Renal cortical epithelial cell (primary cell): ENCODE results near the gene STUM. TPM values are rescaled to one million over a fixed set of nuclear protein-coding genes. Genes with fewer than 3 reads are reported as not detected.
"Not testable (repeated sequence)": the region's sequence is repeated elsewhere in the genome, so short reads cannot be mapped to it uniquely, and the experiment has no call there.

ENCODE experiments used
- DNase-seq: peaks from one replicate; pipeline ENCODE4 v3.0.0-alpha.2; 2011; ENCODE audit warnings: low read depth
- total RNA-seq: library from RNA; depleted of rRNA; stranded (reverse); fragments of >200 nt; gene quantifications from 2 replicates; pipeline ENCODE4 v1.2.3, GENCODE V29; 2014

Gene STUM, protein sequence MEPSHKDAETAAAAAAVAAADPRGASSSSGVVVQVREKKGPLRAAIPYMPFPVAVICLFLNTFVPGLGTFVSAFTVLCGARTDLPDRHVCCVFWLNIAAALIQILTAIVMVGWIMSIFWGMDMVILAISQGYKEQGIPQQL
- 0.45 TPM in 1 of 2 replicates, not detected in the other for total RNA-seq

DNA sequence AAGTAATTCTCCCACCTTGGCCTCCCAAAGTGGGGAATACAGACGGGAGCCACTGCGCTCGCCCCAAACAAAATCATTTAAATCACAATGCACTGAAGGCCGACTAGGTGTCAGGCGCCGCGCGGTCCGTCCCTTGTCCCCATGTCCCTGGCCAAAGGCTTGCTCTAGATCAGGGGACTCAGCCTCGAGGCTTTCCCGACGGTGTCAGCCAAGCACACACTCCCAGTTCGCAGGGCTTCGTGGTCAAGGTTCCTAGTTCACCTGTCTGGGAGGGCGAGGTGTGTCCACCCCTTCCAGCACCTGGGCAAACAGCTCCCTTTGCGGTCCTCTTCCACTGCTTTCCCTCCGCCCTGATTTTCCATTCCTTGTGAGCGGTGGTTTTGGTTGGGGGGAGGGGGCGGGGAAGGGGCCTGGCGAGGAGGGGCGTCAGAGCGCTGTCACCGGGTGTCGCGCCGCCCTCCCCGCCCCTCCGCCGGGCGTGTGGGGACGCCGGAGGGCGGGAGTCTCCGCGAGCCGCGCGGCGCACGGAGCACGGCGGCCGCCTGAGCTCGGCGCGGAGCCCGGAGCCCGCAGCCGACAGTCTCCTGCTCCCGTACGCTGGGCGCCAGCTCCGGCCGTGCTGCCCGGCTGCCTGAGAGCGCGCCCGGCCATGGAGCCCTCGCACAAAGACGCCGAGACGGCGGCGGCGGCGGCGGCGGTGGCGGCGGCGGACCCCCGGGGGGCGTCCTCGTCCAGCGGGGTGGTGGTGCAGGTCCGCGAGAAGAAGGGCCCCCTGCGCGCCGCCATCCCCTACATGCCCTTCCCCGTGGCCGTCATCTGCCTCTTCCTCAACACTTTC, at the start of gene STUM:
STUM (plus strand) TSS at position 509 of the 838 bp plus-strand sequence; CDS start at position 650, 141 bp downstream.
- DNase-seq: no peak

DNA sequence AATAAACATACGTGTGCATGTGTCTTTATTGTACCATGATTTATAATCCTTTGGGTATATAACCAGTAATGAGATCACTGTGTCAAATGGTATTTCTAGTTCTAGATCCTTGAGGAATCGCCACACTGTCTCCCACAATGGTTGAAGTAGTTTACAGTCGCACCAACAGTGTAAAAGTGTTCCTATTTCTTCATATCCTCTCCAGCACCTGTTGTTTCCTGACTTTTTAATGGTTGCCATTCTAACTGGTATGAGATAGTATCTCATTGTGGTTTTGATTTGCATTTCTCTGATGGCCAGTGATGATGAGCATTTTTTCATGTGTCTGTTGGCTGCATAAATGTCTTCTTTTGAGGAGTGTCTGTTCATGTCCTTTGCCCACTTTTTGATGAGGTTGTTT, 48.9 kb upstream of the STUM start:
- DNase-seq: not testable (repeated sequence)

DNA sequence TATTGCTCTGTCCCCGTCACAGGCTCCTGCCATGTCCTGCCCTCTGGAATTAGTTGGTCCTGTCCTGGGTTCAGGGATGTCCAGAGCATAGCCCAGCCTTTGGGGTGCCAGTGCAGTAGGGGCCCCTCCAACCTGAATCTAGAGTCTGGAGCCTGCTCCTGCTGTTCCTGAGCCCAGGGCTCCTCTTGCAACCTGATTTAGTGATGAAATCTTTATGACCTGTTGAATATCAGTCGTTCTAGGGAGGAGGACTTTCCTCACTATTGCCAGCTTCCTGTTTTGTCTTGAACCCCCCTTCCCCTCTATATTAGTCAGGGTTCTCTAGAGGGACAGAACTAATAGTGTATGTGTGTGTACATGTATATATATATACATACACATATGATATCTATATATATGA, 42.5 kb upstream of the STUM start:
- DNase-seq: no peak

DNA sequence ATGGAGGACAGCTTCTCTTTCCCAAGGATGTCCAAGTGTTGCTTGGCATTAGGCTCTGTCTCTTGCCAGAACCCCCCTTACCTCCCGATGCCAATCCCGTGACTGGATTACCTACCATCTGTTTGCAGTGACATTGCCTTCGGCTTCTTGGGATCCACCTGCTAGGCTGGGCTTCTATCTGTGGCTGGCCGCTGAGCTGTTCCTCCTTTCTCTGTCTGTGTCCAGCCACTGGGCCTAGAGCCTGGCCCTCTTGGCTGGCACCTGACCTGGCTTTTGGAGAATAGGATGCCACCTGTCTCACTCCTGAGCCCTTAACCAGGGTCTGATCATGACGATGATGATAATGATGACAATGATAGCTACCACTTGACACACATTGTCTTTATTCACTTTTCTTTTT, 41.6 kb upstream of the STUM start:
- DNase-seq: no peak

GRCh38 chr1:226510453-226510852, 38.1 kb upstream of the STUM start:
- peak; percentile 3 for DNase-seq

DNA sequence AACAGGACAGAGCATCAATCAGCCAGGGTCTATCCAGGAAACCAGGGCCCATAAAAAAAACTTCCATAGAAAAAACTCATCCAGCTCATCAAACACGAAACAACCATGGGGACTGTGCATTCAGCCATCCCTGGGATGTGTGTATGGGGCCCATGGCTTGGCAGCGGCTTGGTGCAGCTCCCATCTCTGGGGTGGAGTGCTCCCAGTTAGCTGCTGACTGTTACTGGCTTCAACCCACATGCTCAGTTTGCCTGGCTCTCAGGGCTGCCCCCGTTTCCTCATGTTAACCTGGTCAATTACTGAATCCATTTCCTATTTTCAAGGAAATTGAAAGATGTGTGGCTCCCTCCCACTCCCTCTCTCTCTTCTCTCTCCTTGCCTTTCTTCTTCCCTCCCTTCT, 37.3 kb upstream of the STUM start:
- no peak for DNase-seq

DNA sequence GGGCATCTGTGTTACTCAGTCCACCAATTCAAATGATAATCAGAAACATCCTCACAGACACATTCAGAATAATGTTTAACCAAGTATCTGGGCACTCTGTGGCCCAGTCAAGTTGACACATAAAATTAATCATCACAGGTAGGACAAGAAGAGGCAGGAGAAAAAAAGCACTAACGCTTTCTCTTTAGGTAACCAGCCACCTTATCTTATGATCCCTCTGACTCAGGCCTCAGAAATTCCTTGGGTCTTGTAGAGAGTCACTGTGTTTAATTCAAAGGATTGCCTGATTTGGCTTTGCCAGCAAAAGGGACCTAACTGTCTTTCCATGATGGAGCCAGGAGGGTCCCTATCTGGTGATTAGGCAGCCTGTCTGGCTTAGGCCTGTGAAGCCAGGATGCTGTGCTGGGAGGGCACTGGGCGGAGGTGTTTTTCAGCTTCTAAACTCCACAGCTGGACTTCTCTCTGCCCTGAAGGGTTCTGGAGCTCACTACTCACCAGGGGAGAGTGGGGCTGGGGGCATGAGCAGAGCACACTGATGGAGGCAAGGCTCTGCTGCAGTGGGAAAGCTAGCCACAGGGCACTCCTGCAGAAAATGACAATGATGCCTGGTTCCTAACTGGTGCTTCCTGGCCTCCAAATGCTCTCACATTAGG, 36.4 kb upstream of the STUM start:
- no peak for DNase-seq

DNA sequence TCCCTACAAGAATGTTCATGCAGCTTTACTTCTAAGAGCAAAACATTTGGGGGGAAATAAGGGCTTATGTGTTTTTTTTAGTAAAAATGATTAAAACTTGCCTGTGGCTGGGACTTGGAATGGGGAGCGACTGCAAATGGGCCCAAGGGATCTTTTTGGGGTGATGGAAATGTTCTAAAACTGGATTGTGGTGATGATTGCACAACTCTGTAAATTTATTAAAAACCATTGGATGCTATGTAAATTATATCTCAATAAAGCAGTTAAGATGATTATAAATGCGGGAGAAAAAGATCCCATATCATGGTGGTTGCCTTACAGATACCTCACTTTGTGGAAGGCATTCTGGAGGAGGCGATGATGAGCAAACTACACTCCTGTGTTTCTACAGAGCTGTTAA, 30.2 kb upstream of the STUM start:
- no peak for DNase-seq

GRCh38 chr1:226519135-226519534, 29.4 kb upstream of the STUM start:
- no peak for DNase-seq

DNA sequence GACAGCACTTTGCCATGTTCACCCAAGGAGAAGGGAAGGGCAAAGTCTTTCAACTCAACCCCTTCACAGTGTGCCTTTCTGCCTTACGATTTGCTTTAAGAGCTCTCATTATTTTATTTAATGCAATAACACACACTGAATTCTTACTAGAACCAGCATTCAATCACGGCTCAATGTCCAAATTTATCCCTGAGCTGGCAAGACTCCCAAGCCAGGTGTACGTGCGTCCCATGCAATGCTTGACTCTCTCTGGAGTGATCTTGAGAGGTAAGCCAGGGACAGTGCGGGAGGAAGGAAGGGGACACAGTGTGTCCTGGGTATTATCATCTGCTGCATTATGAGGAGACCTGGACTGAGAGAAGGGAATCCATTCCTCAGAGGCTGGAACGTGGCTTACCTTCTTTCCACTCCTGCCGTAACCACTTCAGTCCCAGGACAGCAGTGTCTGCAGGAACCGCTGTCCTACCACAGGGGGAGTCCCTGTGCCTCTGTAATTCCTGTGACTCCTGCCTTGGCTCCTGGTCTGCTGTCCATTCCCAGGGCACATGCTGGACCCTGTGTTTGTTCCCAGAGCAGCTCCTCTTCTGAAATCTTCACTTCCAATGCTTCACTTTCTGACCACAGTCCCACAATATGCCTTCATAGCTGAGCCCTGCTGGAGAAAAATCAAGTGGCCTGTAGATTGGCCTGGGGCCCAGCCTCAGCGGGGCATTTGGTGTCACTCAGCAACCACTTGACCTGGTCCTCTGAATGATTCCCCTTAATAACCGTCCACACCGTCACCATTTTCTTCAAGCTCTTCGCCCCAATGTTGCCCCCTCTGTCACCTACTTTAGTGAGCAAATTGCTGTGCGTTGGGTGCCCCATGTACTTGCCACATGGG, 28.6 kb upstream of the STUM start:
- no peak for DNase-seq

DNA sequence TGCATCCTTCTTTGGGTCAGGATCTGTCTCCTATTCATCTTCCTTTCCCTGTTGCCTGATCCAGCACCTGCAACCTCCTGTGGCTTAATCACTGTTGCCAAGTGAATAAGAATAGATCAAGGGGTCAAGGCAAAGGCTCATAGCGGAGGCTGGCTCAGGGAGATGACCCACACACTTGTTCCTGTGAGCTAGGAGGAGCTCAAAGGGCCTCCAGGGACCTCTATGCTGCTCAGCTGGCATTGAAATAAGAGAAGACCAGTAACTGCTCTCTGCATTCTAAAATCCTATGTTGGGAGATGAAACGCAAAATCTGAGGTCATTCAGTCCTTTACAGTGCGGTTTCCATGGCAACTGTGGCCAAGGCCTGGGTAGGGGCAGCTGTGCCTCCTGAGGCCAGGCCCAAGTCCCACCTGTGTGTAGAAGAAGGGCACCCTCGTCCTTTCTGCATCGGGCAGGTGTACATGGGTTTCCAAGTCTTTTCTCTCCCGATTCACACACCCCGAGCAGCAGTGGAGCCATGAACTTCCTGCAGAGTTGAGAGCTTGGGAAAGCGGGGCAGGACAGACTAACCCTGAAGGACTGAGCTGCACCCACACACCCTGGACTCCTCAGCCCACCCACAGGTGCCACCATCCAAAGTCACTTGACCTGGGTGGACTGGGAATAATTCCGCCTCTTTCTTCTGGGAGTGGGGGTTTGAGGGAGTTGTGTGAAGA, 27.8 kb upstream of the STUM start:
- no peak for DNase-seq

GRCh38 chr1:226523646-226524406, 24.7 kb upstream of the STUM start:
- DNase-seq: no peak

- DNase-seq: no peak
Observed at GRCh38 chr1:226524547-226524946, 24.0 kb upstream of the STUM start.

DNA sequence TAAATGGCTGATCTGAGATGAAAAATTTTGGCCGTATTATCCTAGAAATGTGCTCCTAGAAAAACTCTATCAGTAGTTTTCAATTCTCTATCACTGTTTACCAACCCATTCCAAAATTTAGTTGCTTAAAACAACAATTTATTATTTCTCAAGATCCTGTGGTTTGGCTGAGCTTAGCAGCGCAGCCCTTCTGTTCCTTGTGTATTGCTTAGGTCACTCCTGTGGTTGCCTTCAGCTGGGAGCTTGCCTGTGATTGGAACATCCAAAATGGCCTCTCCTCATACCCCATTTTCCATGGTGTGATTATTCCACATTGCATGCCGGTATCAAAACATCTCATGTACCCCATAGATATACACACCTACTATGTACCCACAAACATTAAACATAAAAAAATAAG, 22.8 kb upstream of the STUM start:
- no peak for DNase-seq

DNA sequence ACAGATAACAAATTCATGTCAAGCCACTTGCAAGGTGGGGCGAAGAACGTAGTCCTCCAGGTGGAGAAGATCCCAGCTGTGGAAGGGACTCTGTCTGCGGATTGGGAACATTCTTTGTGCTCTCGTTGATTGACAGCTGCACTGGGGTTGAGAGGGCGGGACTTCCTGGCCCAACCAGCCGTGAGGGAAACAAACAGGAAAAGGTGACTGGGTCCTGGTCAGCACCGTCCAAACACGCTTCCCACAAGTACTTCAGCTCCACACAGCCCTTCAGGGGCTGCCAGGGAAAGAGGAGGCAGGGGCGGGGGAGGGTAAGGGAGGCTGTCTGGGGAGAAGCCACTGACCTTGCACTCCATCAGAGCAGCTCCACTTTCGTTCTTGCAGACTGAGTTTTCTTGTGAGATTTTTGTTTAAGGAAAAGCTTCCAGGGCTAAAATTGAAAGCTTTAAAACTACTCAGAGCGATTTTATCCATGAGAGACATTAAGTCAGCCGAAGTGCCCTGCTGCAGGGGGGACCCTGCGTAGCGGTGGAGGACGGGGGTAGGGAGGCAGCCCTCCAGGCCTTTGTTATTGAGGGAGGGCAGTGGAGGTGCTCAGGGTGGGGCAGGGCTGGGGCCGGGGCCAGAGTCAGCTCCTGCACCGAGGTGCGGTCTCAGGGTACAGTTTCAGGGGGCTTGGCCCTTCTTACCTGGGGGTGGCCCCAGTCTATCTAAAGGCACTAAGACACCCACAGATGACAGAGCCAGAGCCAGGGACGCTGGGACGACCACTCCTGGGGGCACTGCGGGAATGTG, 21.6 kb upstream of the STUM start:
- DNase-seq: no peak

DNA sequence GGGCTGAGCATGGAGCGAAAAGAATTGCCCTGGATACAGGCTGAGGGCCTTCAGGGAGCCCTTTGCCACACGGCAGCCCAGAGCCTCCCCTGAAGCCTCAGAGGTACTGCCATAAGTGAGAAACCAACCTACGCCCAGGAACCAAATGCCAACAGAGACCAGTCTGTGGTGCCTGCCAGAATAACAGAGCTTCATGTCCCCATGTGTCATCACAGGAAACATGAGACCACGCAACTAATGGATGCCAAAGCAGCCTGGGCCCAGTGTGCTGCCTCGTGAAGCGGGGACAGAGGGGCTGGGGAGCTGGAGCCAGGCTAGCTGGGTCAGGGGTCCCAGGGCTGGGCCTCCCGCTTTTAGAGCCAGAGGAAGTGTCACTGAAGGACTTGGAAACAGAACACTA, 18.7 kb upstream of the STUM start:
- DNase-seq: no peak

DNA sequence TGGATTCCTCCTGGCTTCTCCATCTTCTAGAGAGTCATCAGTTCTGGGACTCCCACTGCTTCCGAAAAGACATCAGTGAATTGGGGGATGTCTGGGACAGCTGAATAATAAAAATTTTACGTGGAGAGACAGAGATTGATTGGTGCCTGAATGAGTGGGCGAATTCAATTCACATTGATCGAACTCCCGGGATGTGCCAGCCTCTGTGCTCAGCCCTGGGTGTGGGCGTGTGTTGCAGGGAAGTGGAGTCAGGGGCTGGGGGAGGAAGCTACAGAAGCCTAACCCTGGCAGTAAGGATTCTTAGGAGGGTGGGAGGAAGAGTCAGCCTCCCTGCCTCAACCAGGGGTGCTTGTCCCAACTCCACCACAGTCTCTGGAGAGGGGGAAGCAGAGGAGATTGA, 18.0 kb upstream of the STUM start:
- no peak for DNase-seq

GRCh38 chr1:226531360-226532093, 17.0 kb upstream of the STUM start:
- DNase-seq: no peak

DNA sequence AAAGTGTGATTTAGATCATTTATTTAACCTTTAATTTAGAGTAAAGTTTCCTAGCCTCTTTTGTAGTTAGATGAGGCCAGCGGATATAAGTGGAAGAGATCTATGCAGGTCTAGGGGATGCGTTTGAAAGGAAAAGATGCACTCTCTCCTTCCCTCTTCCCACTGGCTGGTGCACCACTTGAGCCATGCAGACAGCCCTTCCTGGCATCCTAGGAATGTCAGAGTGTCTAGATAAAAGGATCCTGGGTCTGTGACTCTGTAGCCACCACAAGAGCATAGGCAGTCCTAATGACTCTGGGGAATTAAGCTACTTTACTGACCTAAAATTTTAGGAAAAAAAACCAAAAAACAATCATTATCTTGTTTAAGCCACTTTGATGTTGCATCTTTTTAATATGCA, 16.0 kb upstream of the STUM start:
- no peak for DNase-seq
